HCT116 (cell line): ENCODE measurements around the gene AGTRAP. TPM values are rescaled to one million over a fixed set of nuclear protein-coding genes. Genes with fewer than 3 reads are reported as not detected.

Experiments
- ATAC-seq: fragments of 200-7000 bp; cut with Tn5 transposase; 2 replicates; pipeline ENCODE4 v1.9.1; 2020; ENCODE audit warnings: mild to moderate bottlenecking, moderate library complexity
- BruUV-seq: library from RNA; stranded (reverse); fragments of 400-500 nt; replicated peaks from 2 replicates; lab custom pipeline; 2021; lab: Mats Ljungman, UMichigan
- CTCF ChIA-PET: fragments of 300-600 bp; sonication (Branson Sonifier 250); formaldehyde crosslinking; loops from one replicate; lab custom pipeline; 2021; ENCODE audit warnings: antibody characterized with exemption; lab: Charles Lee
- POLR2A ChIA-PET: fragments of 300-600, 350-600 bp; sonication (Branson Sonifier 250); formaldehyde crosslinking; loops from one replicate; lab custom pipeline; 2021; ENCODE audit warnings: antibody characterized with exemption; lab: Charles Lee
- RAD21 ChIA-PET, 2 experiments: fragments of 300-600 bp; sonication (Branson Sonifier 250); formaldehyde crosslinking; loops; one replicate each; lab custom pipeline; 2023; ENCODE audit warnings: low total read pairs in 2 of 2; ENCODE audit not compliant: uncharacterized antibody in 2 of 2, unreplicated experiment in 2 of 2, low non-redundant PET in 1 of 2; lab: Charles Lee
- DNase-seq: peaks from one replicate; pipeline ENCODE4 v3.0.0-alpha.2; 2010; ENCODE audit warnings: low read depth, low spot score
- H2AFZ ChIP-seq: fragments of 200-600 bp; shearing (Covaris generic), sonication (generic); 2 replicates; pipeline ENCODE4 v1.6.1; 2017; ENCODE audit warnings: low read depth, mixed run types, mixed read lengths, antibody characterized with exemption, low read length; ENCODE audit not compliant: poor library complexity, severe bottlenecking
- H3K27ac ChIP-seq: 2 replicates; pipeline ENCODE4 v1.5.1; 2012; ENCODE audit warnings: low read depth, low read length
- H3K27me3 ChIP-seq: fragments of 200-600 bp; sonication (generic); 2 replicates; pipeline ENCODE4 v1.6.1; 2016; ENCODE audit warnings: mixed run types, low read length, mixed read lengths; ENCODE audit not compliant: insufficient read depth
- H3K36me3 ChIP-seq, 2 experiments: fragments of 200-500 bp in 1 of 2; fragments of 200-600 bp in 1 of 2; sonication (Bioruptor generic) in 1 of 2; sonication (generic) in 1 of 2; 2 replicates each; pipeline versions ENCODE4 v1.5.1 to v1.6.1; 2014 to 2016; ENCODE audit warnings: low read length in 2 of 2, inconsistent platforms in 1 of 2, mixed read lengths in 1 of 2, mixed run types in 1 of 2; ENCODE audit not compliant: insufficient read depth in 2 of 2, control insufficient read depth in 1 of 2
- H3K4me1 ChIP-seq, 2 experiments: fragments of 200-600 bp in 1 of 2; sonication (generic) in 1 of 2; 2 replicates each; pipeline versions ENCODE4 v1.5.1 to v1.6.1; 2012 to 2017; ENCODE audit warnings: low read length in 2 of 2, inconsistent platforms in 1 of 2, mild to moderate bottlenecking in 1 of 2, mixed read lengths in 1 of 2, mixed run types in 1 of 2, moderate library complexity in 1 of 2; ENCODE audit not compliant: insufficient read depth in 2 of 2, control insufficient read depth in 1 of 2
- H3K4me2 ChIP-seq: fragments of 200-600 bp; sonication (generic); 2 replicates; pipeline ENCODE4 v1.6.1; 2017; ENCODE audit warnings: mixed run types, low read length, mixed read lengths
- H3K4me3 ChIP-seq, 2 experiments: fragments of 200-600 bp in 1 of 2; sonication (generic) in 1 of 2; replicated peaks in 1 of 2; 2 replicates each; pipeline ENCODE4 v1.5.1; 2011 to 2016; ENCODE audit warnings: low read length in 2 of 2, control low read depth in 1 of 2, low read depth in 1 of 2, mild to moderate bottlenecking in 1 of 2, mixed read lengths in 1 of 2, mixed run types in 1 of 2
- H3K79me2 ChIP-seq: fragments of 200-600 bp; sonication (generic); 2 replicates; pipeline ENCODE4 v1.6.1; 2017; ENCODE audit warnings: mild to moderate bottlenecking, mixed run types, low read length, moderate library complexity, mixed read lengths; ENCODE audit not compliant: insufficient read depth
- H3K9ac ChIP-seq: fragments of 200-600 bp; sonication (generic); 2 replicates; pipeline ENCODE4 v1.6.1; 2016; ENCODE audit warnings: low read length, mixed read lengths
- H3K9me2 ChIP-seq: fragments of 200-600 bp; sonication (generic), shearing (Covaris generic); 2 replicates; pipeline ENCODE4 v1.6.1; 2017; ENCODE audit warnings: mixed run types, mild to moderate bottlenecking, moderate library complexity; ENCODE audit not compliant: insufficient read depth
- H3K9me3 ChIP-seq, 2 experiments: fragments of 200-500 bp in 1 of 2; fragments of 200-600 bp in 1 of 2; sonication (Bioruptor generic) in 1 of 2; sonication (generic) in 1 of 2; 2 replicates each; pipeline ENCODE4 v1.6.1; 2014 to 2017; ENCODE audit warnings: low read length in 2 of 2, mixed read lengths in 2 of 2, inconsistent platforms in 1 of 2, low read depth in 1 of 2, mild to moderate bottlenecking in 1 of 2, mixed run types in 1 of 2, moderate library complexity in 1 of 2; ENCODE audit not compliant: control insufficient read depth in 1 of 2, insufficient read depth in 1 of 2
- H4K20me1 ChIP-seq: fragments of 200-600 bp; sonication (generic), shearing (Covaris generic); 2 replicates; pipeline ENCODE4 v1.6.1; 2017; ENCODE audit warnings: mixed run types, mild to moderate bottlenecking, moderate library complexity; ENCODE audit not compliant: insufficient read depth
- CTCF ChIP-seq, 3 experiments: fragments of 200-600 bp in 1 of 3; sonication (generic) in 1 of 3; IDR thresholded peaks in 2 of 3; conservative IDR thresholded peaks in 1 of 3; 2 replicates each; pipeline ENCODE4 v1.5.1; 2012 to 2017; ENCODE audit warnings: low read depth in 2 of 3, low read length in 2 of 3, antibody characterized with exemption in 1 of 3, borderline replicate concordance in 1 of 3, control low read depth in 1 of 3, mild to moderate bottlenecking in 1 of 3, mixed read lengths in 1 of 3, mixed run types in 1 of 3, moderate library complexity in 1 of 3; ENCODE audit not compliant: insufficient read depth in 1 of 3
- EZH2phosphoT487 ChIP-seq: fragments of 200-600 bp; IDR thresholded peaks from 2 replicates; pipeline ENCODE4 v1.6.1; 2018; ENCODE audit warnings: antibody characterized with exemption, borderline replicate concordance
- JUND ChIP-seq: IDR thresholded peaks from 2 replicates; pipeline ENCODE4 v1.6.1; 2012
- SIN3A ChIP-seq: IDR thresholded peaks from 2 replicates; pipeline ENCODE4 v1.6.1; 2012; ENCODE audit warnings: low read depth
- SP1 ChIP-seq: IDR thresholded peaks from 2 replicates; pipeline ENCODE4 v1.6.1; 2012; ENCODE audit warnings: low read depth
- SRF ChIP-seq: IDR thresholded peaks from 2 replicates; pipeline ENCODE4 v1.6.1; 2012; ENCODE audit warnings: low read depth
- ZBTB33 ChIP-seq: IDR thresholded peaks from 2 replicates; pipeline ENCODE4 v1.6.1; 2011; ENCODE audit warnings: mild to moderate bottlenecking, low read length, moderate library complexity; ENCODE audit not compliant: insufficient replicate concordance; ENCODE audit errors: extremely low read depth
- intact Hi-C: fragments of 100-400 bp; cut with micrococcal nuclease; formaldehyde crosslinking; loops from 2 replicates; pipeline ENCODE4 v1.10.0; 2022
- total RNA-seq: library from RNA; stranded (reverse); gene quantifications from one replicate; pipeline ENCODE4 v1.2.1, GENCODE V29; 2021; ENCODE audit not compliant: unreplicated experiment

The AGTRAP gene
- total RNA-seq, 1 experiment from 2014 or later, result 49.0 TPM

- CTCF ChIA-PET, result no interaction called here
- no peak overlapping the region for H2AFZ ChIP-seq
- H3K36me3 ChIP-seq, result peaks cover 0 to 5% of the 10 kb centered on the region in 2 experiments; a peak in 1 of 4 replicates
- H3K4me3 ChIP-seq, result no peak overlapping the region
- TF ChIP-seq JUND (no peak), SIN3A (no peak), SRF (no peak), SP1 (no peak), ZBTB33 (no peak), EZH2phosphoT487 (no peak), CTCF (IDR thresholded peaks at IDR 0.05 in 2 of 3, conservative IDR thresholded peaks at IDR 0.05 in 1 of 3; ENCODE audit: borderline replicate concordance in 1 of 3, insufficient read depth in 1 of 3, low read depth in 2 of 3, low read length in 2 of 3) (no peak)
- POLR2A ChIA-PET, result no interaction called here
- no peak overlapping the region for H3K4me2 ChIP-seq
- no peak for ATAC-seq
- H4K20me1 ChIP-seq, result no peaks in the 10 kb centered on the region
- intact Hi-C loops, result no loop called here
- no peaks in the 10 kb centered on the region for H3K9me2 ChIP-seq
- H3K27ac ChIP-seq, result no peak overlapping the region
- no peaks in the 10 kb centered on the region for H3K79me2 ChIP-seq
- DNase-seq, result no peak
- BruUV-seq, result no TSS peak
- no peaks in the 10 kb centered on the region for H3K9me3 ChIP-seq
- H3K9ac ChIP-seq, result no peak overlapping the region
- RAD21 ChIA-PET, result no interaction called here
- H3K4me1 ChIP-seq, result peaks cover 0 to 7% of the 10 kb centered on the region in 2 experiments; a peak in 3 of 4 replicates
- H3K27me3 ChIP-seq, result no peaks in the 10 kb centered on the region
These were observed 14.1 kb downstream of the AGTRAP start for GRCh38 chr1:11749996-11750395.
